IMR-90 (cell line): Measurements from ENCODE around the gene ELAVL1. TPM values are rescaled to one million over a fixed set of nuclear protein-coding genes. Genes with fewer than 3 reads are reported as not detected.

Experiments used
- ATAC-seq: fragments of 200-7000 bp; cut with Tn5 transposase; 2 replicates; pipeline ENCODE4 v1.9.1; 2020; ENCODE audit warnings: low read depth, mild to moderate bottlenecking, moderate library complexity
- BruUV-seq: library from RNA; stranded (reverse); fragments of 400-500 nt; replicated peaks from 2 replicates; lab custom pipeline; 2021; lab: Mats Ljungman, UMichigan
- CTCF ChIA-PET: fragments of 300-600 bp; formaldehyde crosslinking; extraction: SDS; loops from one replicate; lab custom pipeline; 2021; ENCODE audit warnings: antibody characterized with exemption; lab: Yijun Ruan, JAX
- POLR2A ChIA-PET: fragments of 300-600 bp; sonication (Branson Sonifier 250); formaldehyde crosslinking; loops from one replicate; lab custom pipeline; 2022; ENCODE audit warnings: antibody characterized with exemption; ENCODE audit not compliant: unreplicated experiment; lab: Charles Lee
- DNase-seq: peaks from one replicate; pipeline ENCODE4 v3.0.0; 2013
- H2AFZ ChIP-seq: replicated peaks from 2 replicates; pipeline ENCODE3; 2013; ENCODE audit warnings: low read length, mild to moderate bottlenecking; ENCODE audit not compliant: poor library complexity
- H2AK5ac ChIP-seq: 2 replicates; pipeline ENCODE4 v1.6.1; 2013; ENCODE audit warnings: low read depth, low read length, inconsistent platforms
- H2AK9ac ChIP-seq: replicated peaks from 2 replicates; pipeline ENCODE3; 2013; ENCODE audit warnings: mild to moderate bottlenecking, low read depth, low read length, moderate library complexity; ENCODE audit not compliant: poor library complexity
- H2BK120ac ChIP-seq: 2 replicates; pipeline ENCODE4 v1.6.1; 2013; ENCODE audit warnings: low read depth, low read length, inconsistent platforms
- H2BK15ac ChIP-seq: 3 replicates; pipeline ENCODE4 v1.6.1; 2013; ENCODE audit warnings: low read depth, low read length, inconsistent platforms
- H2BK20ac ChIP-seq: 2 replicates; pipeline ENCODE4 v1.6.1; 2013; ENCODE audit warnings: low read depth, mild to moderate bottlenecking, inconsistent platforms, low read length, moderate library complexity
- H2BK5ac ChIP-seq: 2 replicates; pipeline ENCODE4 v1.6.1; 2013; ENCODE audit warnings: mild to moderate bottlenecking, low read depth, low read length, inconsistent platforms; ENCODE audit not compliant: poor library complexity, severe bottlenecking
- H3K14ac ChIP-seq: replicated peaks from 2 replicates; pipeline ENCODE4 v1.6.1; 2013; ENCODE audit warnings: low read depth, low read length, inconsistent platforms
- H3K18ac ChIP-seq: 2 replicates; pipeline ENCODE4 v1.6.1; 2013; ENCODE audit warnings: low read depth, low read length, control low read depth
- H3K23ac ChIP-seq: 2 replicates; pipeline ENCODE4 v1.6.1; 2013; ENCODE audit warnings: low read depth, low read length, inconsistent platforms
- H3K27ac ChIP-seq: 2 replicates; pipeline ENCODE4 v1.5.1; 2013; ENCODE audit warnings: mild to moderate bottlenecking, control low read depth, low read length; ENCODE audit not compliant: insufficient read depth
- H3K27me3 ChIP-seq: 2 replicates; pipeline ENCODE4 v1.6.1; 2013; ENCODE audit warnings: low read length; ENCODE audit not compliant: control insufficient read depth, insufficient read depth
- H3K36me3 ChIP-seq: 2 replicates; pipeline ENCODE4 v1.6.1; 2013; ENCODE audit warnings: low read length, mixed read lengths; ENCODE audit not compliant: control insufficient read depth, insufficient read depth
- H3K4ac ChIP-seq: 2 replicates; pipeline ENCODE4 v1.6.1; 2013; ENCODE audit warnings: low read depth, low read length, inconsistent platforms
- H3K4me1 ChIP-seq: 2 replicates; pipeline ENCODE4 v1.6.1; 2013; ENCODE audit warnings: low read length, mixed read lengths; ENCODE audit not compliant: control insufficient read depth, insufficient read depth
- H3K4me2 ChIP-seq: 2 replicates; pipeline ENCODE4 v1.6.1; 2013; ENCODE audit warnings: low read depth, mild to moderate bottlenecking, control low read depth, low read length, moderate library complexity
- H3K4me3 ChIP-seq: 2 replicates; pipeline ENCODE4 v1.5.1; 2013; ENCODE audit warnings: low read depth, mild to moderate bottlenecking, control low read depth, low read length, moderate library complexity; ENCODE audit not compliant: insufficient read depth
- H3K56ac ChIP-seq: 2 replicates; pipeline ENCODE4 v1.6.1; 2013; ENCODE audit warnings: low read length, inconsistent platforms; ENCODE audit not compliant: insufficient read depth; ENCODE audit errors: extremely low read depth
- H3K79me1 ChIP-seq, 2 experiments: 2 replicates each; pipeline ENCODE4 v1.6.1; 2013; ENCODE audit warnings: low read length in 2 of 2, inconsistent platforms in 1 of 2, low read depth in 1 of 2
- H3K9ac ChIP-seq: 2 replicates; pipeline ENCODE4 v1.6.1; 2013; ENCODE audit warnings: low read depth, low read length, control low read depth
- H3K9me1 ChIP-seq: 2 replicates; pipeline ENCODE4 v1.6.1; 2013; ENCODE audit warnings: low read length, inconsistent platforms; ENCODE audit not compliant: insufficient read depth
- H3K9me3 ChIP-seq: 2 replicates; pipeline ENCODE4 v1.6.1; 2013; ENCODE audit warnings: low read length; ENCODE audit not compliant: control insufficient read depth, insufficient read depth
- H4K20me1 ChIP-seq: 2 replicates; pipeline ENCODE4 v1.6.1; 2013; ENCODE audit warnings: low read length, inconsistent platforms; ENCODE audit not compliant: insufficient read depth
- H4K5ac ChIP-seq: 2 replicates; pipeline ENCODE4 v1.6.1; 2013; ENCODE audit warnings: mild to moderate bottlenecking, low read depth, low read length, control low read depth
- H4K8ac ChIP-seq, 2 experiments: 2 replicates each; pipeline ENCODE4 v1.6.1; 2013; ENCODE audit warnings: low read depth in 2 of 2, low read length in 2 of 2, control low read depth in 1 of 2, inconsistent platforms in 1 of 2
- H4K91ac ChIP-seq: 2 replicates; pipeline ENCODE4 v1.6.1; 2013; ENCODE audit warnings: low read depth, low read length, inconsistent platforms; ENCODE audit not compliant: insufficient read depth
- BHLHE40 ChIP-seq: fragments of 150-350 bp; IDR thresholded peaks from 2 replicates; pipeline ENCODE4 v1.6.1; 2016; ENCODE audit warnings: mild to moderate bottlenecking, low read depth, low read length
- CEBPB ChIP-seq: IDR thresholded peaks from 2 replicates; pipeline ENCODE4 v1.6.1; 2012; ENCODE audit warnings: low read depth, low read length, improper control_type of control experiment
- CHD1 ChIP-seq: IDR thresholded peaks from 2 replicates; pipeline ENCODE4 v1.6.1; 2012; ENCODE audit warnings: low read depth, low read length, improper control_type of control experiment
- ELK1 ChIP-seq: fragments of 150-350 bp; IDR thresholded peaks from 2 replicates; pipeline ENCODE4 v1.6.1; 2016; ENCODE audit warnings: low read depth, mild to moderate bottlenecking, low read length, moderate library complexity, borderline replicate concordance
- FOS ChIP-seq: fragments of 150-350 bp; IDR thresholded peaks from 2 replicates; pipeline ENCODE4 v1.6.1; 2016; ENCODE audit warnings: low read depth, low read length
- MAZ ChIP-seq: IDR thresholded peaks from 2 replicates; pipeline ENCODE4 v1.6.1; 2012; ENCODE audit warnings: low read depth, mild to moderate bottlenecking, low read length, improper control_type of control experiment, moderate library complexity, borderline replicate concordance
- MXI1 ChIP-seq: IDR thresholded peaks from 2 replicates; pipeline ENCODE4 v1.6.1; 2012; ENCODE audit warnings: low read depth, mild to moderate bottlenecking, low read length, moderate library complexity, borderline replicate concordance
- NFE2L2 ChIP-seq: fragments of 150-350 bp; IDR thresholded peaks from 2 replicates; pipeline ENCODE4 v1.6.1; 2016; ENCODE audit warnings: low read depth, mild to moderate bottlenecking, low read length
- POLR2A ChIP-seq: IDR thresholded peaks from 2 replicates; pipeline ENCODE4 v1.6.1; 2012; ENCODE audit warnings: mild to moderate bottlenecking, low read depth, low read length
- RFX5 ChIP-seq: IDR thresholded peaks from 2 replicates; pipeline ENCODE4 v1.8.0; 2012; ENCODE audit warnings: low read depth, mild to moderate bottlenecking, low read length, moderate library complexity
- SMC3 ChIP-seq: fragments of 150-350 bp; IDR thresholded peaks from 2 replicates; pipeline ENCODE4 v1.6.1; 2016; ENCODE audit warnings: low read depth, mild to moderate bottlenecking, antibody characterized with exemption, low read length, moderate library complexity
- USF2 ChIP-seq: fragments of 150-350 bp; IDR thresholded peaks from 2 replicates; pipeline ENCODE4 v1.6.1; 2017; ENCODE audit warnings: mild to moderate bottlenecking, antibody characterized with exemption, low read length, low read depth
- WGBS, 2 experiments: methylation state at CpG; one replicate each; pipeline versions ENCODE4 v1.1.5 to v1.1.7; 2013; ENCODE audit warnings: missing lambda C conversion rate in 2 of 2; ENCODE audit not compliant: insufficient read length in 1 of 2; ENCODE audit errors: extremely low coverage in 2 of 2; 5-methylcytosine and 5-hydroxymethylcytosine counted together
- dilution Hi-C: fragments of 300-500 bp; cut with HindIII; formaldehyde crosslinking; loops from one replicate; pipeline ENCODE4 v1.14.3; 2018; ENCODE audit warnings: low sequenced_read_pairs; ENCODE audit not compliant: unreplicated experiment
- in situ Hi-C: fragments of 300-500 bp; cut with MboI; formaldehyde crosslinking; loops from 3 replicates; pipeline ENCODE4 v1.14.3; 2019; ENCODE audit warnings: low sequenced_read_pairs, inconsistent platforms, mixed read lengths
- intact Hi-C: fragments of 100-400 bp; cut with micrococcal nuclease; formaldehyde crosslinking; loops from 2 replicates; pipeline ENCODE4 v1.10.0; 2022
- polyA plus RNA-seq, 3 experiments: library from polyadenylated mRNA; depleted of rRNA; stranded (reverse); fragments of >200 nt; gene quantifications; 2 replicates each; pipeline ENCODE4 v1.2.3, GENCODE V29; 2012; ENCODE audit warnings: low replicate concordance in 1 of 3
- total RNA-seq: library from RNA; depleted of rRNA; stranded (reverse); fragments of >200 nt; gene quantifications from 2 replicates; pipeline ENCODE4 v1.2.3, GENCODE V29; 2012
- TF ChIP-seq, protein P1 (sequence below): conservative IDR thresholded peaks from 2 replicates; pipeline ENCODE4 v1.5.1; 2012; ENCODE audit warnings: mild to moderate bottlenecking, low read depth, low read length, improper control_type of control experiment

The ELAVL1 gene
- total and polyA plus RNA-seq, 2 of the 4 experiments (the other 2 are of a cell fraction), result 55.6 to 59.0 TPM

DNA sequence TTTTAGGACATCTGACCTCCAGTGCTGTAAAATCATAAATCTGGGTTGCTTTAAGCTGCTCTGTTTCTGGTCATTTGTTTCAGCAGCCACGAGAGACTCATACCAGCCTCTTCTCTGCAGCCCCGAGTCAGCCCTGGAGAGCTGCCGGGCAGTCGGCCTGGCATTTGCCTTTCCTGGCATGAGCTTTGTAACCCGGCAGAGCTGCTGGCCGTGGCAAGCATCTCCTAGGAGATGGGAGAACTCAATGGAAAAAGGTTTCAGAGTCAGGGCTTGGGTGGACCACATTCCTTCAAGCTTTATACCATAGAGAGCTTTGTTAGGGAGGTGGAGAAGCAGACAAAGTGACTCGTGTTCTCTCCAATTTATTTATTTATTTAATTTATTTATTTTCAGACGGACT is 25.5 kb upstream of the ELAVL1 start:
- Histone ChIP-seq H2AK5ac (no peak overlapping the region), H3K9me1 (no peaks in the 10 kb centered on the region; the same call in 1 of the 2 replicates), H4K8ac (no peak overlapping the region), H2AFZ (no peak overlapping the region), H3K4me3 (no peak overlapping the region), H3K4ac (no peak overlapping the region), H3K9me3 (no peaks in the 10 kb centered on the region), H4K91ac (no peak overlapping the region), H2BK20ac (no peak overlapping the region), H2BK120ac (no peak overlapping the region), H2BK15ac (no peak overlapping the region), H3K14ac (no peak overlapping the region), H3K27me3 (peaks cover under 1% of the 10 kb centered on the region; the same call in 1 of the 2 replicates), H3K4me1 (peaks cover 2% of the 10 kb centered on the region; the same call in 1 of the 2 replicates), H3K9ac (no peak overlapping the region), H2AK9ac (peak overlapping the region; percentile 28), H4K20me1 (no peaks in the 10 kb centered on the region), H3K27ac (no peak overlapping the region), H4K5ac (no peak overlapping the region), H3K56ac (no peak overlapping the region), H3K79me1 (no peaks in the 10 kb centered on the region), H3K36me3 (no peaks in the 10 kb centered on the region), H3K4me2 (no peak overlapping the region), H3K23ac (no peak overlapping the region), H2BK5ac (no peak overlapping the region), H3K18ac (no peak overlapping the region)
- intact Hi-C loops (no loop called here), dilution Hi-C loops (no loop called here), in situ Hi-C loops (no loop called here)
- ATAC-seq (no peak), DNase-seq (no peak)
- TF ChIP-seq POLR2A (no peak), NFE2L2 (no peak), RFX5 (no peak), USF2 (no peak), BHLHE40 (no peak), FOS (no peak), MXI1 (no peak), CEBPB (no peak), SMC3 (no peak), MAZ (no peak), CHD1 (no peak), ELK1 (no peak)
- TF ChIP-seq, protein P1, sequence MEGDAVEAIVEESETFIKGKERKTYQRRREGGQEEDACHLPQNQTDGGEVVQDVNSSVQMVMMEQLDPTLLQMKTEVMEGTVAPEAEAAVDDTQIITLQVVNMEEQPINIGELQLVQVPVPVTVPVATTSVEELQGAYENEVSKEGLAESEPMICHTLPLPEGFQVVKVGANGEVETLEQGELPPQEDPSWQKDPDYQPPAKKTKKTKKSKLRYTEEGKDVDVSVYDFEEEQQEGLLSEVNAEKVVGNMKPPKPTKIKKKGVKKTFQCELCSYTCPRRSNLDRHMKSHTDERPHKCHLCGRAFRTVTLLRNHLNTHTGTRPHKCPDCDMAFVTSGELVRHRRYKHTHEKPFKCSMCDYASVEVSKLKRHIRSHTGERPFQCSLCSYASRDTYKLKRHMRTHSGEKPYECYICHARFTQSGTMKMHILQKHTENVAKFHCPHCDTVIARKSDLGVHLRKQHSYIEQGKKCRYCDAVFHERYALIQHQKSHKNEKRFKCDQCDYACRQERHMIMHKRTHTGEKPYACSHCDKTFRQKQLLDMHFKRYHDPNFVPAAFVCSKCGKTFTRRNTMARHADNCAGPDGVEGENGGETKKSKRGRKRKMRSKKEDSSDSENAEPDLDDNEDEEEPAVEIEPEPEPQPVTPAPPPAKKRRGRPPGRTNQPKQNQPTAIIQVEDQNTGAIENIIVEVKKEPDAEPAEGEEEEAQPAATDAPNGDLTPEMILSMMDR, result no peak
- WGBS, 2 experiments, result no CpG with 5 or more reads among the region's 8 CpGs
- POLR2A ChIA-PET, result interaction anchor here (0.6 kb wide), 1 partner anchor 12 kb away, joined by 3 read pairs; no protein-coding TSS in a partner anchor
- BruUV-seq, result no TSS peak
- CTCF ChIA-PET, result no interaction called here
